Spleen (tissue), 11 donors: ENCODE results near the gene CCDC88B. TPM values are rescaled to one million over a fixed set of nuclear protein-coding genes. Genes with fewer than 3 reads are reported as not detected.

Source experiments
- DNase-seq: peaks from one replicate; pipeline ENCODE4 v3.0.0-alpha.2; 2020
- H3K27ac ChIP-seq, 8 donors: fragments of 200-600 bp; sonication (generic) in 7 of 8; 1 replicate in 4 of 8; 2 replicates in 4 of 8; pipeline versions ENCODE4 v1.5.0 to v1.8.0; 2016 to 2021; ENCODE audit warnings: inconsistent platforms in 4 of 8, mild to moderate bottlenecking in 4 of 8, moderate library complexity in 1 of 8
- H3K27me3 ChIP-seq, 7 donors: fragments of 200-600 bp; sonication (generic) in 6 of 7; replicated peaks in 1 of 7; 1 replicate in 4 of 7; 2 replicates in 3 of 7; pipeline versions ENCODE4 v1.5.0 to v1.8.0; 2016 to 2021; ENCODE audit warnings: inconsistent platforms in 3 of 7, mild to moderate bottlenecking in 1 of 7
- H3K36me3 ChIP-seq, 6 donors: fragments of 200-600 bp; sonication (generic) in 5 of 6; 1 replicate in 4 of 6; 2 replicates in 2 of 6; pipeline versions ENCODE4 v1.5.0 to v1.8.0; 2016 to 2021; ENCODE audit warnings: inconsistent platforms in 2 of 6
- H3K4me1 ChIP-seq, 6 donors: fragments of 200-600 bp; sonication (generic) in 5 of 6; 1 replicate in 3 of 6; 2 replicates in 3 of 6; pipeline versions ENCODE4 v1.5.0 to v1.8.0; 2016 to 2021; ENCODE audit warnings: inconsistent platforms in 3 of 6
- H3K4me3 ChIP-seq, 8 donors: fragments of 200-600 bp; sonication (generic) in 7 of 8; 1 replicate in 4 of 8; 2 replicates in 4 of 8; pipeline versions ENCODE4 v1.5.0 to v1.8.0; 2016 to 2021; ENCODE audit warnings: inconsistent platforms in 4 of 8, mild to moderate bottlenecking in 4 of 8, moderate library complexity in 2 of 8
- H3K9me3 ChIP-seq, 8 donors: fragments of 200-600 bp; sonication (generic) in 7 of 8; 1 replicate in 4 of 8; 2 replicates in 4 of 8; pipeline versions ENCODE4 v1.5.0 to v1.8.0; 2016 to 2021; ENCODE audit warnings: inconsistent platforms in 4 of 8
- CTCF ChIP-seq, 11 experiments: fragments of 200-600 bp in 7 of 11; fragments of 450-650 bp in 4 of 11; sonication (generic) in 4 of 11; IDR thresholded peaks in 8 of 11; conservative IDR thresholded peaks in 3 of 11; 1 replicate in 7 of 11; 2 replicates in 4 of 11; pipeline versions ENCODE4 v1.4.0 to v1.8.0; 2016 to 2021; ENCODE audit warnings: antibody characterized with exemption in 11 of 11, inconsistent platforms in 4 of 11, mild to moderate bottlenecking in 1 of 11
- POLR2A ChIP-seq, 3 donors: fragments of 450-650 bp; IDR thresholded peaks; one replicate each; pipeline ENCODE4 v1.5.1; 2017; ENCODE audit warnings: antibody characterized with exemption in 3 of 3, mild to moderate bottlenecking in 1 of 3
- POLR2AphosphoS5 ChIP-seq, 3 donors: sonication (generic); formaldehyde crosslinking; IDR thresholded peaks; one replicate each; pipeline ENCODE4 v1.5.1; 2017; ENCODE audit warnings: antibody characterized with exemption in 3 of 3
- WGBS, 5 donors: extraction: QIAGEN DNeasy Blood & Tissue Kit in 3 of 5; methylation state at CpG; one replicate each; pipeline versions ENCODE4 v1.1.5 to v1.1.7; 2013 to 2018; 5-methylcytosine and 5-hydroxymethylcytosine counted together
- intact Hi-C: fragments of 100-400 bp; cut with DNase I; formaldehyde crosslinking; loops from one replicate; pipeline ENCODE4 v1.15.0; 2023; ENCODE audit warnings: low total_unique reads
- polyA plus RNA-seq, 3 donors: library from polyadenylated mRNA; stranded (reverse); fragments of 200-250 nt; gene quantifications; one replicate each; pipeline ENCODE4 v1.2.1, GENCODE V29; 2013
- total RNA-seq, 7 donors: library from RNA; depleted of rRNA in 3 of 7; stranded (reverse); fragments of >200 nt in 3 of 7; fragmentation: NEBNext Ultra II Directional in 4 of 7; extraction: Animal tissue kit (Norgen Biotek cat#: 25700) in 4 of 7; gene quantifications; one replicate each; pipeline versions ENCODE4 v1.1.0 to v1.2.1, GENCODE V29; 2016 to 2021
- donor health status: healthy with polysubstance abuse.
- donor health status: DM: no; HTN: no; CAD: no; lungs with moderate emphysema.
- donor health status: DM: no; HTN: no; CAD: no.
- donor health status: Bipolar disorder and iron deficiency.
- donor health status: healthy.
- donor health status: DM: no; HTN: no; CAD: no.
- donor health status: DM: yes; HTN: yes; CAD: no.

CCDC88B gene
- total and polyA plus RNA-seq, 10 donors, result 64.3 to 638 (median 106) TPM

GRCh38 chr11:64341851-64342791 is 2.1 kb downstream of the CCDC88B start:
- intact Hi-C loops, result no loop called here
- WGBS, 5 donors, result 27 to 37% (median 28%) methylated on average over 30 to 55 of the region's 55 CpGs
- peak overlapping the region in 7 of 8 donors; percentile 51 to 95 (median 91) for H3K27ac ChIP-seq
- peaks cover 0 to 5% (median 0%) of the 10 kb centered on the region in 7 donors for H3K27me3 ChIP-seq
- H3K9me3 ChIP-seq, result no peaks in the 10 kb centered on the region
- peaks cover 22 to 95% (median 47%) of the 10 kb centered on the region in 6 donors for H3K4me1 ChIP-seq
- peak; percentile 97 for DNase-seq
- TF ChIP-seq POLR2AphosphoS5 (IDR thresholded peaks at IDR 0.05) (peak; percentile 49 to 79 (median 78)), POLR2A (IDR thresholded peaks at IDR 0.05) (no peak), CTCF (IDR thresholded peaks at IDR 0.05 in 8 of 11, conservative IDR thresholded peaks at IDR 0.05 in 3 of 11) (peak in 9 of 11 experiments; percentile 10 to 69 (median 54))
- H3K4me3 ChIP-seq, result peak overlapping the region in 7 of 8 donors; percentile 15 to 82 (median 32)
- peaks cover 0 to 51% (median 22%) of the 10 kb centered on the region in 6 donors for H3K36me3 ChIP-seq

- intact Hi-C loops, result no loop called here
- DNase-seq, result peak; percentile 82
- Histone ChIP-seq H3K36me3 (peaks cover 0 to 60% (median 25%) of the 10 kb centered on the region in 6 donors), H3K27ac (peak overlapping the region in 4 of 8 donors; percentile 91 to 95 (median 93)), H3K4me1 (peaks cover 22 to 95% (median 48%) of the 10 kb centered on the region in 6 donors), H3K4me3 (peak overlapping the region in 6 of 8 donors; percentile 15 to 82 (median 34)), H3K27me3 (peaks cover 0 to 5% (median 0%) of the 10 kb centered on the region in 7 donors), H3K9me3 (no peaks in the 10 kb centered on the region)
- no peak for TF ChIP-seq POLR2AphosphoS5 (IDR thresholded peaks at IDR 0.05)
- no peak for TF ChIP-seq POLR2A (IDR thresholded peaks at IDR 0.05)
- no peak for TF ChIP-seq CTCF (IDR thresholded peaks at IDR 0.05 in 8 of 11, conservative IDR thresholded peaks at IDR 0.05 in 3 of 11)
- 52 to 76% (median 72%) methylated on average over 11 to 29 of the region's 29 CpGs for WGBS, 5 donors
Measured at GRCh38 chr11:64342869-64343745, 3.1 kb downstream of the CCDC88B start.

GRCh38 chr11:64343767-64344559 is 4.0 kb downstream of the CCDC88B start:
- DNase-seq, result peak; percentile 81
- H3K27me3 ChIP-seq, result peaks cover 0 to 5% (median 0%) of the 10 kb centered on the region in 7 donors
- H3K9me3 ChIP-seq, result no peaks in the 10 kb centered on the region
- 87 to 97% (median 88%) methylated on average over 9 to 18 of the region's 18 CpGs for WGBS, 5 donors
- no peak overlapping the region for H3K4me3 ChIP-seq
- intact Hi-C loops, result no loop called here
- TF ChIP-seq CTCF (IDR thresholded peaks at IDR 0.05 in 8 of 11, conservative IDR thresholded peaks at IDR 0.05 in 3 of 11) (peak in 2 of 11 experiments; percentile 17 to 31), POLR2A (IDR thresholded peaks at IDR 0.05) (no peak)
- H3K36me3 ChIP-seq, result peaks cover 0 to 68% (median 25%) of the 10 kb centered on the region in 6 donors
- peaks cover 21 to 95% (median 48%) of the 10 kb centered on the region in 6 donors for H3K4me1 ChIP-seq
- H3K27ac ChIP-seq, result peak overlapping the region in 1 of 8 donors; percentile 95
